ENCODE data around the gene PDE6A. TPM values are rescaled to one million over a fixed set of nuclear protein-coding genes. Genes with fewer than 3 reads are reported as not detected.

PDE6A gene
- total and polyA plus RNA-seq, 9 of the 15 experiments (the other 6 are each of a cell fraction or from before 2014, with no cell fraction given) = 0.01 to 0.04 (median 0.01) TPM; not detected in 6

DNA sequence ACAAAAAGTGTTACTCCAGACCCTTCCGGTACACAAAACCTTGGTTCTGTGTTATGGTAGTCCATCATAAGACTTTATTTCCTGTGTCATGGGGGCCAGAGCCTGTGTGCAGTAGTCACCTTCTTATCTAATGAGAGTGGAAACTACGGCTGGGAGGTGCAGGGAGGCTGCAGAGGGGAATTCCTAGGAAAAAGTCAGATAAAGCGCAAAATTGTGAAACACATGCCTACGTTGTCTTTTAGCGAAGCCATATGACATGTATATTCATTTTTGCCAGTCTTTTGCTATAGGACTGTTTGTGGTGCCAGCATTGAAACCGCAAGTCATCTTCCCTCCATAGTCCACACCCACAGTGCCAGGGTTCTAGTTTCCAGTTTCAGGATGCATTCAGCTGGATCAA lies 133.7 kb downstream of the PDE6A start (continued):
- TF ChIP-seq ZBTB11 (CRISPR knock-in tag; IDR thresholded peaks at IDR 0.05) = peak in 1 of 3 experiments; percentile 67; a peak in 2 of 6 replicates
- TF ChIP-seq L3MBTL2 (IDR thresholded peaks at IDR 0.05) = peak; percentile 66
- TF ChIP-seq, protein P1, sequence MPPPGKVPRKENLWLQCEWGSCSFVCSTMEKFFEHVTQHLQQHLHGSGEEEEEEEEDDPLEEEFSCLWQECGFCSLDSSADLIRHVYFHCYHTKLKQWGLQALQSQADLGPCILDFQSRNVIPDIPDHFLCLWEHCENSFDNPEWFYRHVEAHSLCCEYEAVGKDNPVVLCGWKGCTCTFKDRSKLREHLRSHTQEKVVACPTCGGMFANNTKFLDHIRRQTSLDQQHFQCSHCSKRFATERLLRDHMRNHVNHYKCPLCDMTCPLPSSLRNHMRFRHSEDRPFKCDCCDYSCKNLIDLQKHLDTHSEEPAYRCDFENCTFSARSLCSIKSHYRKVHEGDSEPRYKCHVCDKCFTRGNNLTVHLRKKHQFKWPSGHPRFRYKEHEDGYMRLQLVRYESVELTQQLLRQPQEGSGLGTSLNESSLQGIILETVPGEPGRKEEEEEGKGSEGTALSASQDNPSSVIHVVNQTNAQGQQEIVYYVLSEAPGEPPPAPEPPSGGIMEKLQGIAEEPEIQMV (tag; conservative IDR thresholded peaks at IDR 0.05; ENCODE audit: low read depth) = 0 out of 2 replicates have a peak, but pooled peaks have one; percentile 20
- peak; percentile 40; the same call in 1 of the 2 replicates for TF ChIP-seq SMARCC2 (IDR thresholded peaks at IDR 0.05; ENCODE audit: low read depth)
- no peak for TF ChIP-seq JUNB (CRISPR knock-in tag; conservative IDR thresholded peaks at IDR 0.05)
- peak; percentile 21; the same call in 1 of the 2 replicates for TF ChIP-seq NFE2L1 (tag; IDR thresholded peaks at IDR 0.05; ENCODE audit: borderline replicate concordance, low read depth)
- no peak for TF ChIP-seq TCF7 (IDR thresholded peaks at IDR 0.05; ENCODE audit: borderline replicate concordance)
- TF ChIP-seq FOSL1 (tag; conservative IDR thresholded peaks at IDR 0.05) = peak; percentile 52
- TF ChIP-seq CREB3 (tag; conservative IDR thresholded peaks at IDR 0.05; ENCODE audit: low read depth) = peak; percentile 67
- TF ChIP-seq, protein P2, sequence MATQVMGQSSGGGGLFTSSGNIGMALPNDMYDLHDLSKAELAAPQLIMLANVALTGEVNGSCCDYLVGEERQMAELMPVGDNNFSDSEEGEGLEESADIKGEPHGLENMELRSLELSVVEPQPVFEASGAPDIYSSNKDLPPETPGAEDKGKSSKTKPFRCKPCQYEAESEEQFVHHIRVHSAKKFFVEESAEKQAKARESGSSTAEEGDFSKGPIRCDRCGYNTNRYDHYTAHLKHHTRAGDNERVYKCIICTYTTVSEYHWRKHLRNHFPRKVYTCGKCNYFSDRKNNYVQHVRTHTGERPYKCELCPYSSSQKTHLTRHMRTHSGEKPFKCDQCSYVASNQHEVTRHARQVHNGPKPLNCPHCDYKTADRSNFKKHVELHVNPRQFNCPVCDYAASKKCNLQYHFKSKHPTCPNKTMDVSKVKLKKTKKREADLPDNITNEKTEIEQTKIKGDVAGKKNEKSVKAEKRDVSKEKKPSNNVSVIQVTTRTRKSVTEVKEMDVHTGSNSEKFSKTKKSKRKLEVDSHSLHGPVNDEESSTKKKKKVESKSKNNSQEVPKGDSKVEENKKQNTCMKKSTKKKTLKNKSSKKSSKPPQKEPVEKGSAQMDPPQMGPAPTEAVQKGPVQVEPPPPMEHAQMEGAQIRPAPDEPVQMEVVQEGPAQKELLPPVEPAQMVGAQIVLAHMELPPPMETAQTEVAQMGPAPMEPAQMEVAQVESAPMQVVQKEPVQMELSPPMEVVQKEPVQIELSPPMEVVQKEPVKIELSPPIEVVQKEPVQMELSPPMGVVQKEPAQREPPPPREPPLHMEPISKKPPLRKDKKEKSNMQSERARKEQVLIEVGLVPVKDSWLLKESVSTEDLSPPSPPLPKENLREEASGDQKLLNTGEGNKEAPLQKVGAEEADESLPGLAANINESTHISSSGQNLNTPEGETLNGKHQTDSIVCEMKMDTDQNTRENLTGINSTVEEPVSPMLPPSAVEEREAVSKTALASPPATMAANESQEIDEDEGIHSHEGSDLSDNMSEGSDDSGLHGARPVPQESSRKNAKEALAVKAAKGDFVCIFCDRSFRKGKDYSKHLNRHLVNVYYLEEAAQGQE (IDR thresholded peaks at IDR 0.05; ENCODE audit: borderline replicate concordance) = no peak
- TF ChIP-seq, protein P2 (CRISPR knock-in tag; IDR thresholded peaks at IDR 0.05; ENCODE audit: low read depth) = no peak
- TF ChIP-seq MAFF (IDR thresholded peaks at IDR 0.05; ENCODE audit: low read length) = peak; percentile 10; the same call in 1 of the 2 replicates
- peak; percentile 65 for TF ChIP-seq ZNF316 (IDR thresholded peaks at IDR 0.05)
